ENCODE data around the gene TMEM240. TPM values are rescaled to one million over a fixed set of nuclear protein-coding genes. Genes with fewer than 3 reads are reported as not detected.
"Not testable (repeated sequence)": the region's sequence is repeated elsewhere in the genome, so short reads cannot be mapped to it uniquely, and the experiment has no call there.

TMEM240 gene
- total and polyA plus RNA-seq, 3 donors from 2014 or later, result 3.6 to 6.3 (median 4.3) TPM

DNA sequence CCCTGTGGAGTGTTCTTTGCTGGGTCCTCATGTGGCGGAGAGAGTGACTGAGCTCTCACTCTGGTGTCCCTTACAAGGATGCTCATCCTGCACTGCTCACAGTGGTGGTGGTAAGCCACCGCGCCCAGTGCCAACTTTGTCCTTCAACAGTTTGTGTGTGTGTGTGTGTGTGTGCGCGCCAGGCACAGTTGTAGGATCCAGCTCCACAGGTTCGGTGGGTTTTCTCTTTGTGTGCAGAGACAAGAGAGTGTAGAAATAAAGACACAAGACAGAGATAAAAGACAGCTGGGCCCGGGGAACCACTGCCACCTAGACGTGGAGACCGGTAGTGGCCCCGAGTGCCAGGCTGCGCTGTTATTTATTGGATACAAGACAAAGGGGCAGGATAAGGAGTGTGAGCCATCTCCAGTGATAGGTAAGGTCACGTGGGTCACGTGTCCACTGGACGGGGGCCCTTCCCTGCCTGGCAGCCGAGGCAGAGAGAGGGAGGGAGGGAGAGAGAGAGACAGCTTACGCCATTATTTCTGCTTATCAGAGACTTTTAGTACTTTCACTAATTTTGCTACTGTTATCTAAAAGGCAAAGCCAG is 35.6 kb downstream of the TMEM240 start:
- intact Hi-C loops (cut with DNase I; ENCODE audit: low total_unique reads); H3K4me3 ChIP-seq; H3K27me3 ChIP-seq; H3K36me3 ChIP-seq (ENCODE audit: low read depth, missing control alignments); H3K9me3 ChIP-seq: not testable (repeated sequence)
- peak; percentile 91 for DNase-seq
- Histone ChIP-seq H3K4me1 (peaks cover 10% of the 10 kb centered on the region), H3K27ac (peak overlapping the region; percentile 64 to 82)
- WGBS, 2 donors, result 39 to 42% methylated on average over 12 to 16 of the region's 16 CpGs
- TF ChIP-seq, protein P1, sequence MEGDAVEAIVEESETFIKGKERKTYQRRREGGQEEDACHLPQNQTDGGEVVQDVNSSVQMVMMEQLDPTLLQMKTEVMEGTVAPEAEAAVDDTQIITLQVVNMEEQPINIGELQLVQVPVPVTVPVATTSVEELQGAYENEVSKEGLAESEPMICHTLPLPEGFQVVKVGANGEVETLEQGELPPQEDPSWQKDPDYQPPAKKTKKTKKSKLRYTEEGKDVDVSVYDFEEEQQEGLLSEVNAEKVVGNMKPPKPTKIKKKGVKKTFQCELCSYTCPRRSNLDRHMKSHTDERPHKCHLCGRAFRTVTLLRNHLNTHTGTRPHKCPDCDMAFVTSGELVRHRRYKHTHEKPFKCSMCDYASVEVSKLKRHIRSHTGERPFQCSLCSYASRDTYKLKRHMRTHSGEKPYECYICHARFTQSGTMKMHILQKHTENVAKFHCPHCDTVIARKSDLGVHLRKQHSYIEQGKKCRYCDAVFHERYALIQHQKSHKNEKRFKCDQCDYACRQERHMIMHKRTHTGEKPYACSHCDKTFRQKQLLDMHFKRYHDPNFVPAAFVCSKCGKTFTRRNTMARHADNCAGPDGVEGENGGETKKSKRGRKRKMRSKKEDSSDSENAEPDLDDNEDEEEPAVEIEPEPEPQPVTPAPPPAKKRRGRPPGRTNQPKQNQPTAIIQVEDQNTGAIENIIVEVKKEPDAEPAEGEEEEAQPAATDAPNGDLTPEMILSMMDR (IDR thresholded peaks at IDR 0.05), result peak; percentile 62 to 89 (median 63)

- H3K4me3 ChIP-seq; H3K4me1 ChIP-seq; H3K27me3 ChIP-seq; DNase-seq; H3K36me3 ChIP-seq (ENCODE audit: low read depth, missing control alignments); H3K9me3 ChIP-seq; intact Hi-C loops (cut with DNase I; ENCODE audit: low total_unique reads); H3K27ac ChIP-seq: not testable (repeated sequence)
- 96 to 98% methylated on average over 7 to 18 of the region's 18 CpGs for WGBS, 2 donors
Observed at GRCh38 chr1:1495461-1495975, 44.9 kb downstream of the TMEM240 start.

GRCh38 chr1:1494311-1494710 is 46.1 kb downstream of the TMEM240 start:
- H3K27me3 ChIP-seq; H3K27ac ChIP-seq; DNase-seq; H3K36me3 ChIP-seq (ENCODE audit: low read depth, missing control alignments); H3K9me3 ChIP-seq; H3K4me1 ChIP-seq; H3K4me3 ChIP-seq; intact Hi-C loops (cut with DNase I; ENCODE audit: low total_unique reads): not testable (repeated sequence)
- WGBS, 2 donors, result 98% methylated on average over 8 to 22 of the region's 22 CpGs

DNA sequence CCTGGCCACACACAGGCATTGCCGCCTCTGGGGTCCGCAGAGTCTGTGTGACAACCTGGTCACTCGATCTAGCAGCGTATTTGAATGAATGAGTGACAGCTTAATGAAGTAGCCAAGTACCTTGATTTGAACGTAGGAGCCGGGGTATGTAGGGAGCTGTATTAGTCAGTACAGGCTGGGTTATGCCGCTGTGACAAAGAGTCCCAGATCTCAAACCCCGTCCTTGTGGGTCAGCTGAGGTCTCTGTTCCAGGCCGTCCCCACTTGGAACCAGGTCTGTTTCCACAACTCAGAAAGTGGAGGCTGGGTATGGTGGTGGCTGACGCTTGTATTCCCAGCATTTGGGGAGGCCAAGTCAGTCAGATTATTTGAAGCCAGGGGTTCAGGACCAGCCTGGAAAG is 48.8 kb downstream of the TMEM240 start:
- no peak for DNase-seq
- intact Hi-C loops (cut with DNase I; ENCODE audit: low total_unique reads), result no loop called here
- Histone ChIP-seq H3K4me3 (no peak overlapping the region), H3K27ac (no peak overlapping the region), H3K36me3 (ENCODE audit: low read depth, missing control alignments) (no peaks in the 10 kb centered on the region), H3K27me3 (no peaks in the 10 kb centered on the region), H3K9me3 (no peaks in the 10 kb centered on the region), H3K4me1 (no peaks in the 10 kb centered on the region)
- TF ChIP-seq, protein P1 (IDR thresholded peaks at IDR 0.05), result no peak
- no peak for TF ChIP-seq POLR2A (IDR thresholded peaks at IDR 0.05)
- 96 to 97% methylated on average over 10 of the region's 10 CpGs for WGBS, 2 donors

GRCh38 chr1:1490633-1491230 is 49.7 kb downstream of the TMEM240 start:
- TF ChIP-seq, protein P1 (IDR thresholded peaks at IDR 0.05), result no peak
- no peak for TF ChIP-seq POLR2A (IDR thresholded peaks at IDR 0.05)
- Histone ChIP-seq H3K4me1 (no peaks in the 10 kb centered on the region), H3K36me3 (ENCODE audit: low read depth, missing control alignments) (no peaks in the 10 kb centered on the region), H3K9me3 (no peaks in the 10 kb centered on the region), H3K27ac (no peak overlapping the region), H3K27me3 (no peaks in the 10 kb centered on the region), H3K4me3 (no peak overlapping the region)
- no peak for DNase-seq
- intact Hi-C loops (cut with DNase I; ENCODE audit: low total_unique reads), result no loop called here
- WGBS, 2 donors, result 95 to 97% methylated on average over 12 to 23 of the region's 25 CpGs

DNA sequence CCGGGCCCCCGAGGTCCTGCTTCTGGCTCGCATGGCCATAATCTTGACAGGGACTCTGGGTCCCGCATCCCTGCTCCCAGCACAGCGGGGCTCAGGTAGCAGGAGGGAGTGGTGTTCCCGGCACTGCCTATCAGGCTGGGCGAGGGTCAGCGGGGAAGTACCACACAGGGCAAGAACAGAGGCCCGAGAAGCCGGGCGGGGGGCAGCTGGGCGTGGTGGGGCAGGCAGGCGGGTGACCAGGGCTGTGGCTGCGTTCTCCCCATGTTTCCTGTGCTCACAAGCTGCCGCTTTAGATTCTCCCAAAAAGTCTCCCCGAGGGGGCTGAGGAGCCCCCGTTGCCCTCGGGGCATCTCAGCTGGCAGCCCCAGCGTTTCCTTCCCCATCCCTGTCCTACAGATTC is 50.6 kb downstream of the TMEM240 start:
- H3K36me3 ChIP-seq (ENCODE audit: low read depth, missing control alignments), result no peaks in the 10 kb centered on the region

More for the DNA sequence above, 50.6 kb downstream of the TMEM240 start:
- intact Hi-C loops (cut with DNase I; ENCODE audit: low total_unique reads), result no loop called here
- no peak overlapping the region for H3K4me3 ChIP-seq
- DNase-seq, result no peak
- no peaks in the 10 kb centered on the region for H3K27me3 ChIP-seq
- H3K4me1 ChIP-seq, result no peaks in the 10 kb centered on the region
- TF ChIP-seq, protein P1 (IDR thresholded peaks at IDR 0.05), result no peak
- no peak for TF ChIP-seq POLR2A (IDR thresholded peaks at IDR 0.05)
- WGBS, 2 donors, result 95% methylated on average over 15 to 19 of the region's 19 CpGs
- H3K27ac ChIP-seq, result no peak overlapping the region
- H3K9me3 ChIP-seq, result no peaks in the 10 kb centered on the region
